GM21367 (cell line): ENCODE results near the gene SLC6A4.
"Not testable (repeated sequence)": the region's sequence is repeated elsewhere in the genome, so short reads cannot be mapped to it uniquely, and the experiment has no call there.

Experiments used
- ATAC-seq: cut with Tn5 transposase; IDR thresholded peaks from one replicate; pipeline ENCODE4 v1.9.1; 2021; ENCODE audit not compliant: unreplicated experiment

The SLC6A4 gene

DNA sequence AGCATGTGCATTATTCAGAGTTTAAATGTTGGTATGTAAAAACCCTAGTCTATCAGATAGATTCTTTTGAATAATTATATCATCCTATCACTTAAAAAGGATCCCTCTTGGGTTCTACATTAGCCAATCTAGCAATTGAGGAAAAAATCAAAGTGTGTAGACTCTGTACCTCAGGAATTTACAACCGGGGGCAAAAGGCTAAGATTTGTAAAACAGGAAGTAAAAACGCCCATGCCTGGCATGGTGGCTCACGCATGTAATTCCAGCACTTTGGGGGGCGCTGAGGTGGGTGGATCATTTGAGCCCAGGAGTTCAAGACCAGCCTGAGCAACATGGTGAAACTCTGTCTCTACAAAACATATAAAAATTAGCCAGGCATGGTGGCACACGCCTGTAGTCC lies 58.6 kb downstream of the SLC6A4 start:
- no peak for ATAC-seq

DNA sequence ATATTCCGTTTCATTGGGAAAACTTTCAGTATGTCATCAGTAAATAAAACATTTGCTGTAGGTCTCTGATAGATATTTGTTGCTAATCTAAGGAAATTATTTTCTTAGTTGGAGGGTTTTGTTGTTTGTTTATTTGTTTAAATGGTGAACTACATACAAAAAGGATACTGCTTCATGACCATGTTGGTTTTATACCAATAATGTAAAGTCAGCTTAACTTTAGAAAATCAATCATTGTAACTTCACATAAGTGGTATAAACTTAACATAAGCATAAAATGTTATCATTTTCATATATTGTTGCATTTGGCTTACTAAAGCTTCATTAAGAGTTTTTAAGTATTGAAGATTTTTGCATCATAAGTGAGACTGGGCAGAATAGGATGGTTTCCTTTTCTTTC lies 60.9 kb downstream of the SLC6A4 start:
- ATAC-seq: no peak

- ATAC-seq: peak; percentile 57
These were observed 61.8 kb downstream of the SLC6A4 start for GRCh38 chr17:30173649-30174048.

DNA sequence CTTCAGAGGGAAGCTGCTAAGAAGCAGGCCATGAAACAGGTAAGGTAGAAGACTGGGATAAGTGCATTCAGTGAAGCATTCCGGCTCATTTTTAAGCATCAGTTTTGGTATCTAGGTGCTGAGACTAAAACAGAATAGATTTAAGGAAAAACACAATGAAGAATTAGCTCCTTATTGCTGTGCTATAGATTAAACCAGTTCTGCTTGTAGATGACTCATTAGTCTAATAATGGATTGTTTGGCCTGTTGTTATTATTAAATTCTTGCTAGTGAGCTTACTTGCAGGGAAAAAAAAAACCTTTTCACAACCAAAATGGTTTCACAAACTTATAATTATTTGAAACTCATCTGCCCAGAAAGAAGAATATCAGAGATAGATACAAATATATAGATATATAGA lies 62.9 kb downstream of the SLC6A4 start:
- ATAC-seq: no peak

DNA sequence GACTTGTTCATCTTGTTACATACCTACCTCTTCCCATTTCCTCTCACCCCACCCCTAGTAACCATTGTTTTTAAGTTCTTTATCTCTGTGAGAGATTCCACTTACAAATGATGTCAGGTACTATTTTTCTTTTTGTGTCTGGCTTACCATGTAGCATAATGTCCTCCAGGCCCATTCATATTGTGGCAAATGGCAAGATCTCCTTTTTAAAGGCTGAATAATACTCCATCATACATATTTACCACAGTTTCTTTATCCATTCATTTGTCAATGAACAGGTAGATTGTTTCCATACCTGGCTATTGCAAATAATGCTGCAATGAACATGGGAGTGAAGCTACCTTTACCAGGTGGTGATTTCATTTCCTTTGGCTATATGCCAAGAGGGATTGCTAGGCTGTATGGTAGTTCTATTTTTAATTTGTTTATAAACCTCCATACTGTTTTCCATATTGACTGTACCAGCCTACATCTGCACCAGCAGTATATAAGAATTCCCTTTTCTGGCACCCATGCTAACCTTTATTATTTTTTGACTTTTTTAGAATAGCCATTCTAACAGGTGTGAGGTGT lies 65.0 kb downstream of the SLC6A4 start:
- ATAC-seq: no peak

GRCh38 chr17:30165960-30166359 lies 69.5 kb downstream of the SLC6A4 start:
- no peak for ATAC-seq

- ATAC-seq: no peak
These were observed 70.3 kb downstream of the SLC6A4 start for GRCh38 chr17:30165147-30165546.

GRCh38 chr17:30164531-30164930 lies 71.0 kb downstream of the SLC6A4 start:
- no peak for ATAC-seq

- no peak for ATAC-seq
These were observed 73.9 kb downstream of the SLC6A4 start for GRCh38 chr17:30161601-30162000.

- ATAC-seq: no peak
These were observed 74.9 kb downstream of the SLC6A4 start for GRCh38 chr17:30160419-30161172.

DNA sequence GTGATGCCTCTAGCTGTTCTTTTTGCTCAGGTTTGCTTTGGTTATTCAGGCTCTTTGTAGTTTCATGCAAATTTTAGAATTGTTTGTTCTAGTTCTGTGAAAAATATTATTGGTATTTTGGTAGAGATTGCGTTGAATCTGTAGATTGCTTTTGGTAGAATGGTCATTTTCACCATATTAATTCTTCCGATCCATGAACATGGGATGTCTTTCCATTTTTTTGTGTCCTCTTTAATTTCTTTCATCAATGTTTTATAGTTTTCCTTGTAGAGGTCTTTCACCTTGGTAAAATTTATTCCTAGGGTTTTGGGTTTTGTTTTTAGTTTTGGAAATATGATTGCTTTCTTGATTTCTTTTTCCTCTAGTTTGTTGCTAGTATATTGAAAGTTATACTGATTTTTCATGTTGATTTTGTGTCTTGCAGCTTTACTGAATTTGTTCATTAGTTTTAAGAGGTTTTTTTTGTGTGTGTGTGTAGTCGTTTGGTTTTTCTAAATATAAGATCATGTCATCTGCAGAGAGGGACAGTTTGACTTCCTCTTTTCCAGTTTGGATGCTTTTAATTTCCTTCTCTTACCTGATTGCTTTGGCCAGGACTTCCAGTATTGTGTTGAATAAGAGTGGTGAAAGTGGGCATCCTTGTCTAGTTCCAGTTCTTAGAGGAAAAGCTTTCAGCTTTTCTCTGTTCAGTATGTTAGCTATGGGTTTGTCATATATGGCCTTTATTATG lies 76.4 kb downstream of the SLC6A4 start:
- ATAC-seq: no peak

DNA sequence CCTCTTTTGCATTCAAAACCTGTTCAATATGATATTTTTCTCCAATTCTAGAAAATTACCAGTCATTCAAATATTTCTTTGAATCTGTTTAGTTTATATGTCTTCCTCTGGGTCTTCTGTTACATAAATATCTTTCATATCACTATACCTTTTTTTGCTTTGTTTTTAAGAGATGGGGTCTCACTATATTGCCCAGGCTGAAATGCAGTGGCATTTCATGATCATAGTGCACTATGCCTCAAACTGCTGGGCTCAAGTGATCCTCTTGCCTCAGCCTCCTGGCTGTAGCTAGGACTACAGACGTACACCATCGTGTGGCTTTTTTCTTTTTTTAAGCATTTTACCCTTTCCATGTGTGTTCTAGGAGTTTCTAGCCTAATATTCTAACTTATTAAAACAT lies 80.1 kb downstream of the SLC6A4 start:
- ATAC-seq: no peak

DNA sequence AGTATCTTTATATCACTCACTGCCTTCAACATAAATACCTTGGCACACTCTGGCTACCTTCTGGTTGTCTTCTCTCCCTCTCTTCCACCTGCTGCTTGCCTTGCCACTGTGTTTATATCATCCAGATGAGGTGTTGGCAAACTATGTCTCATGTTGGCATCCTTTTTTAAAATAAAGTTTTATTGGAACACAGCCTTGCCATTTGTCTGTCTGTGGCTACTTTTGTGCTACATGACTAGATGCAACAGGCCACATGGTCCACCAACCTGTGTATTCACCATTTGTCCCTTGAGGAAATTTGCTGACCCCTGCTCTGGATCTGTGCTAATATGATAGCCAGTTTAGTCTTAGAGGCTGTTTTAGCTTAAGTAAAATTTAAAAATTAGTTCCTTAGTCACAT lies 82.0 kb downstream of the SLC6A4 start:
- no peak for ATAC-seq

- no peak for ATAC-seq
These were observed 84.0 kb downstream of the SLC6A4 start for GRCh38 chr17:30151471-30151870.

DNA sequence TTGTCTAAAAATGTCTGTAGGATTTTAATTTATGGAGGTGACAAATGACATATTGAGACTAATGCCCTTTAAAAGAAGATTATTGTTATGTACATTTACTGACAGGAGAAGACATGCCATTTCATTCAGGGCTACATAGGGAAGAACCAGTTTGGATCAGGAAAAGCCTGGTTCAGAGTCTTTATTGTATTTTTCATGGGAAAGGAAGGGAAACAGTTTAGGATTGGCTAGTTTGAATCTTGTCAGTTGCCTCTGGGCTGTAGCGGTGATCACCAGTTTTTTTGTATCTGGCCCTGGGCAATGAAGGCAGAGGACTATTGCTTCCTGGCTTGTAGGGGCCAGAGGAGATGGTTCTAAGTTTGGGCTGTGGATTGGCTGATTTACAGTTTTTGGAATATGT lies 87.1 kb downstream of the SLC6A4 start:
- no peak for ATAC-seq

- ATAC-seq: not testable (repeated sequence)
These were observed 87.6 kb downstream of the SLC6A4 start for GRCh38 chr17:30147860-30148259.
